Measurements from ENCODE around the gene SEPSECS. TPM values are rescaled to one million over a fixed set of nuclear protein-coding genes. Genes with fewer than 3 reads are reported as not detected.

SEPSECS gene
- total RNA-seq, 1 donor from 2014 or later, result 11.3 TPM

- Histone ChIP-seq H3K9me3 (no peaks in the 10 kb centered on the region), H3K27ac (no peak overlapping the region), H3K4me1 (no peaks in the 10 kb centered on the region), H3K4me3 (no peak overlapping the region), H3K27me3 (ENCODE audit: low read depth) (no peaks in the 10 kb centered on the region), H3K36me3 (peaks cover 31% of the 10 kb centered on the region)
- ATAC-seq (no peak), DNase-seq (no peak)
- intact Hi-C loops (cut with DNase I), result no loop called here
- no peak for TF ChIP-seq CTCF (IDR thresholded peaks at IDR 0.05)
Measured at GRCh38 chr4:25128671-25129070, 31.6 kb downstream of the SEPSECS start.

DNA sequence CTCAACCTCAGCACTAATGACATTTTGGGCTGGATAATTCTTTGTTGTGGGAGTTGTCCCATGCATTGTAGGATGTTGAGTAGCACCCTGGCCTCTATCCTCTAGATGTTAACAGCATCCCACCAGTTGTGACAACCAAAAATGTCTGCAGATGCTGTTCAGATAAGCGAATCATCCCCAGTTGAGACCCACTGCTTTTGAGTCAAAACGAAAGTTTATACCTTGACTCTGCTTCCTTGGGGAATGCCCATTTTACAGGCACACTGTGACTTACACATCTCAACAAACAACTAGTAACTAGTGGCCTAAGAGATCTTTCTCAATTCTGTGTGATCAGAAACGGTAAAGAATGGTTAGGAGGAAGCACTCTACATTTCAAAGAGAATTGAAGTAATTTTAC is 37.0 kb downstream of the SEPSECS start:
- DNase-seq (no peak), ATAC-seq (no peak)
- Histone ChIP-seq H3K27me3 (ENCODE audit: low read depth) (no peaks in the 10 kb centered on the region), H3K36me3 (peaks cover 28% of the 10 kb centered on the region), H3K4me3 (no peak overlapping the region), H3K27ac (no peak overlapping the region), H3K9me3 (no peaks in the 10 kb centered on the region), H3K4me1 (no peaks in the 10 kb centered on the region)
- intact Hi-C loops (cut with DNase I), result no loop called here
- no peak for TF ChIP-seq CTCF (IDR thresholded peaks at IDR 0.05)

GRCh38 chr4:25120146-25120940 is 39.9 kb downstream of the SEPSECS start:
- ATAC-seq, result no peak
- intact Hi-C loops (cut with DNase I), result no loop called here
- Histone ChIP-seq H3K36me3 (peaks cover 20% of the 10 kb centered on the region), H3K4me3 (no peak overlapping the region), H3K9me3 (no peaks in the 10 kb centered on the region), H3K27ac (no peak overlapping the region), H3K4me1 (no peaks in the 10 kb centered on the region), H3K27me3 (ENCODE audit: low read depth) (no peaks in the 10 kb centered on the region)
- no peak for DNase-seq
- TF ChIP-seq CTCF (IDR thresholded peaks at IDR 0.05), result no peak

GRCh38 chr4:25117716-25118472 is 42.4 kb downstream of the SEPSECS start:
- DNase-seq, result no peak
- no peak overlapping the region for H3K4me3 ChIP-seq
- H3K36me3 ChIP-seq, result no peaks in the 10 kb centered on the region
- H3K27me3 ChIP-seq (ENCODE audit: low read depth), result no peaks in the 10 kb centered on the region
- intact Hi-C loops (cut with DNase I), result no loop called here
- no peaks in the 10 kb centered on the region for H3K9me3 ChIP-seq
- TF ChIP-seq CTCF (IDR thresholded peaks at IDR 0.05), result no peak
- H3K4me1 ChIP-seq, result no peaks in the 10 kb centered on the region
- H3K27ac ChIP-seq, result no peak overlapping the region
- no peak for ATAC-seq

DNA sequence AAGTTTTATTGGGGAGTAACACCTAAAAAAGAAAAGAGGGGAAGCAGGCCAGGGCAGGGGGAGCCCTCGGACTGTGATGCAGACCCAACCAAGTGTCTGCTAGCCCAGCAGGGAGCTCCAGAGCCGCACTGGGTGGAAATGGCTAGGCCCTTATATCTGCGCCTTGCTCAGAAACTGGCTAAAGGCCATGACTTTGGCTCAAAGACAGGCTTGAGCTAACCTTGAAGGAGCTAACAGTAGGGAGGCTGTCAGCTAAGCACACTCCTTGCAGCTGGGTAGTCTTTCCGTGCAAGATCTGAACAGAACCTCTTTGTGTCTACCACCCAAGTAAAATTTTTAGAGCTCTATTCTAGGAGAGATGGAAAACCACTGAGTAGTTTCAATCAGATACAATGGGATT is 43.0 kb downstream of the SEPSECS start:
- Histone ChIP-seq H3K4me1 (no peaks in the 10 kb centered on the region), H3K9me3 (no peaks in the 10 kb centered on the region), H3K4me3 (no peak overlapping the region), H3K27me3 (ENCODE audit: low read depth) (no peaks in the 10 kb centered on the region), H3K27ac (no peak overlapping the region), H3K36me3 (no peaks in the 10 kb centered on the region)
- no peak for TF ChIP-seq CTCF (IDR thresholded peaks at IDR 0.05)
- DNase-seq (no peak), ATAC-seq (no peak)
- intact Hi-C loops (cut with DNase I), result no loop called here

All from lower lobe of right lung (tissue), 2 donors.